WTC11 (cell line): ENCODE results near the gene RFC5. TPM values are rescaled to one million over a fixed set of nuclear protein-coding genes. Genes with fewer than 3 reads are reported as not detected.
A peak's percentile ranks its signal among the peaks of the same experiment; 100 is the strongest.
"Not testable (repeated sequence)": the region's sequence is repeated elsewhere in the genome, so short reads cannot be mapped to it uniquely, and the experiment has no call there.

Source experiments
- ATAC-seq: fragments of 200-7000 bp; cut with Tn5 transposase; 2 replicates; pipeline ENCODE4 v1.10.0; 2021; ENCODE audit warnings: mild to moderate bottlenecking, moderate library complexity
- CTCF ChIA-PET: fragments of 300-600 bp; sonication (Branson Sonifier 250); formaldehyde crosslinking; loops from one replicate; lab custom pipeline; 2021; ENCODE audit warnings: antibody characterized with exemption; lab: Charles Lee
- POLR2A ChIA-PET: fragments of 350-600 bp; sonication (Branson Sonifier 250); formaldehyde crosslinking; loops from one replicate; lab custom pipeline; 2021; ENCODE audit warnings: antibody characterized with exemption; lab: Charles Lee
- DNase-seq: peaks from one replicate; pipeline ENCODE4 v3.0.0; 2021; ENCODE audit warnings: low spot score
- H3K27ac Mint-ChIP-seq: 2 replicates; pipeline ENCODE4 v1.8.0; 2021; ENCODE audit warnings: mixed read lengths
- H3K27me3 Mint-ChIP-seq: 2 replicates; pipeline ENCODE4 v1.8.0; 2021; ENCODE audit warnings: low read depth, mild to moderate bottlenecking, moderate library complexity, mixed read lengths
- H3K36me3 Mint-ChIP-seq: 2 replicates; pipeline ENCODE4 v1.8.0; 2021; ENCODE audit warnings: mixed read lengths
- H3K4me1 Mint-ChIP-seq: 2 replicates; pipeline ENCODE4 v1.8.0; 2022; ENCODE audit warnings: mixed read lengths
- H3K4me3 Mint-ChIP-seq: 2 replicates; pipeline ENCODE4 v1.8.0; 2021; ENCODE audit warnings: mild to moderate bottlenecking, moderate library complexity, mixed read lengths
- H3K9me3 Mint-ChIP-seq: 2 replicates; pipeline ENCODE4 v1.8.0; 2021; ENCODE audit warnings: mixed read lengths
- ATF6 ChIP-seq: sonication (generic); formaldehyde crosslinking; IDR thresholded peaks from 2 replicates; pipeline ENCODE4 v1.8.1; 2023; ENCODE audit warnings: mild to moderate bottlenecking, missing genetic modification reagents
- MYBL2 ChIP-seq: sonication (generic); formaldehyde crosslinking; IDR thresholded peaks from 2 replicates; pipeline ENCODE4 v1.8.1; 2023; ENCODE audit warnings: mild to moderate bottlenecking, moderate library complexity, missing genetic modification reagents
- ZNF138 ChIP-seq: sonication (generic); formaldehyde crosslinking; conservative IDR thresholded peaks from 2 replicates; pipeline ENCODE4 v1.8.1; 2022; ENCODE audit warnings: mild to moderate bottlenecking, moderate library complexity, missing genetic modification reagents
- total RNA-seq: library from RNA; stranded (reverse); gene quantifications from 3 replicates; pipeline ENCODE4 v1.2.3, GENCODE V29; 2021

Gene RFC5
- total RNA-seq, 1 experiment from 2014 or later = 35.2 TPM

GRCh38 chr12:118073768-118074167 lies 57.3 kb downstream of the RFC5 start:
- Mint-ChIP-seq H3K4me3 (no peak overlapping the region), H3K36me3 (peaks cover 66% of the 10 kb centered on the region), H3K4me1 (peaks cover 2% of the 10 kb centered on the region; the same call in 1 of the 2 replicates), H3K9me3 (no peaks in the 10 kb centered on the region), H3K27me3 (no peaks in the 10 kb centered on the region), H3K27ac (peak overlapping the region; percentile 74)
- CTCF ChIA-PET = no interaction called here
- ATAC-seq = no peak
- no peak for TF ChIP-seq ZNF138 (CRISPR knock-in tag)
- TF ChIP-seq ATF6 (CRISPR knock-in tag) = no peak
- no peak for TF ChIP-seq MYBL2
- DNase-seq = no peak
- POLR2A ChIA-PET = no interaction called here

- CTCF ChIA-PET = interaction anchor here (1.6 kb wide), 1 partner anchor 296 kb away, joined by 4 read pairs; the partner anchor contains the start of gene SUDS3
- DNase-seq, H3K9me3 Mint-ChIP-seq, H3K4me1 Mint-ChIP-seq, H3K4me3 Mint-ChIP-seq, ATAC-seq, H3K27me3 Mint-ChIP-seq, H3K27ac Mint-ChIP-seq, POLR2A ChIA-PET: not testable (repeated sequence)
- peaks cover 69% of the 10 kb centered on the region for H3K36me3 Mint-ChIP-seq
Measured at GRCh38 chr12:118081521-118081920, 65.0 kb downstream of the RFC5 start.

Other genes with a start within 250 kb of the RFC5 start
- gene KSR2, start 47.7 kb upstream of the RFC5 start, total RNA-seq = 2.4 to 2.6 TPM (median 2.4 TPM) in 3 replicates
- gene WSB2, start 44.5 kb downstream of the RFC5 start, total RNA-seq = 59.0 to 74.2 TPM (median 60.5 TPM) in 3 replicates
- gene VSIG10, start 87.3 kb downstream of the RFC5 start, total RNA-seq = 69.7 to 82.5 TPM (median 74.4 TPM) in 3 replicates
- 347 to 366 TPM (median 363 TPM) in 3 replicates for gene PEBP1, start 119.4 kb downstream of the RFC5 start, total RNA-seq